Endothelial cell of umbilical vein (primary cell): ENCODE results near the gene PLRG1. TPM values are rescaled to one million over a fixed set of nuclear protein-coding genes. Genes with fewer than 3 reads are reported as not detected.

Experiments
- BruUV-seq: library from RNA; stranded (reverse); fragments of 400-500 nt; replicated peaks from 2 replicates; lab custom pipeline; 2021; lab: Mats Ljungman, UMichigan
- CTCF ChIA-PET: fragments of 300-600, 350-600 bp; sonication (Branson Sonifier 250); formaldehyde crosslinking; loops from one replicate; lab custom pipeline; 2021; ENCODE audit warnings: antibody characterized with exemption, inconsistent platforms; lab: Charles Lee
- POLR2A ChIA-PET: fragments of 300-600, 350-600 bp; sonication (Branson Sonifier 250); formaldehyde crosslinking; loops from one replicate; lab custom pipeline; 2021; ENCODE audit warnings: antibody characterized with exemption, inconsistent platforms; lab: Charles Lee
- DNase-seq: peaks from one replicate; pipeline ENCODE4 v3.0.0-alpha.2; 2011; ENCODE audit warnings: low read depth, low spot score
- FAIRE-seq: peaks from 2 replicates; lab custom pipeline; 2011; peaks lifted over from hg19 to GRCh38; lab: Jason Lieb, UNC
- H2AFZ ChIP-seq: 2 replicates; pipeline ENCODE4 v1.6.0; 2012; ENCODE audit warnings: low read depth, low read length, control low read depth, inconsistent platforms
- H3K27ac ChIP-seq: 2 replicates; pipeline ENCODE4 v1.5.1; 2011; ENCODE audit warnings: low read depth, mild to moderate bottlenecking, control low read depth, low read length, moderate library complexity; ENCODE audit not compliant: insufficient read depth
- H3K27me3 ChIP-seq, 2 experiments: 2 replicates each; pipeline versions ENCODE4 v1.6.0 to v1.6.1; 2011; ENCODE audit warnings: low read length in 2 of 2, mixed read lengths in 1 of 2; ENCODE audit not compliant: control insufficient read depth in 2 of 2, insufficient read depth in 2 of 2
- H3K36me3 ChIP-seq, 2 experiments: 2 replicates in 1 of 2; 3 replicates in 1 of 2; pipeline ENCODE4 v1.5.1; 2011; ENCODE audit warnings: low read length in 2 of 2, mild to moderate bottlenecking in 1 of 2, moderate library complexity in 1 of 2; ENCODE audit not compliant: control insufficient read depth in 2 of 2, insufficient read depth in 2 of 2; ENCODE audit errors: extremely low read depth in 1 of 2
- H3K4me1 ChIP-seq: 3 replicates; pipeline ENCODE4 v1.5.1; 2011; ENCODE audit warnings: mild to moderate bottlenecking, low read length; ENCODE audit not compliant: control insufficient read depth, insufficient read depth; ENCODE audit errors: extremely low read depth
- H3K4me2 ChIP-seq: 2 replicates; pipeline ENCODE4 v1.6.1; 2011; ENCODE audit warnings: low read length, control low read depth, mixed read lengths; ENCODE audit not compliant: insufficient read depth
- H3K4me3 ChIP-seq, 3 experiments: fragments of 200-600 bp in 1 of 3; sonication (generic), shearing (Covaris generic) in 1 of 3; replicated peaks in 1 of 3; 2 replicates each; pipeline ENCODE4 v1.5.1; 2011 to 2016; ENCODE audit warnings: control low read depth in 3 of 3, low read length in 3 of 3, mild to moderate bottlenecking in 2 of 3, inconsistent platforms in 1 of 3, low read depth in 1 of 3, moderate library complexity in 1 of 3; ENCODE audit not compliant: insufficient read depth in 1 of 3
- H3K79me2 ChIP-seq: 2 replicates; pipeline ENCODE4 v1.6.0; 2012; ENCODE audit warnings: low read length, inconsistent platforms; ENCODE audit not compliant: control insufficient read depth, insufficient read depth
- H3K9ac ChIP-seq: replicated peaks from 2 replicates; pipeline ENCODE3; 2011; ENCODE audit warnings: low read length, control low read depth; ENCODE audit not compliant: insufficient read depth; ENCODE audit errors: extremely low read depth
- H3K9me1 ChIP-seq: replicated peaks from 3 replicates; pipeline ENCODE4 v1.6.0; 2011; ENCODE audit warnings: mild to moderate bottlenecking, low read length; ENCODE audit not compliant: control insufficient read depth, insufficient read depth; ENCODE audit errors: extremely low read depth
- H3K9me3 ChIP-seq: replicated peaks from 2 replicates; pipeline ENCODE4 v1.5.1; 2012; ENCODE audit warnings: low read length, inconsistent platforms; ENCODE audit not compliant: control insufficient read depth, insufficient read depth
- H4K20me1 ChIP-seq: replicated peaks from 2 replicates; pipeline ENCODE3; 2011; ENCODE audit warnings: mild to moderate bottlenecking, low read length; ENCODE audit not compliant: control insufficient read depth, insufficient read depth; ENCODE audit errors: extremely low read depth
- EZH2 ChIP-seq: IDR thresholded peaks from 2 replicates; pipeline ENCODE4 v1.6.1; 2012; ENCODE audit warnings: borderline replicate concordance, low read depth, mild to moderate bottlenecking, moderate library complexity, low read length, inconsistent platforms; ENCODE audit not compliant: severe bottlenecking
- FOS ChIP-seq: IDR thresholded peaks from 2 replicates; pipeline ENCODE4 v1.6.1; 2011; ENCODE audit warnings: mild to moderate bottlenecking, low read length, moderate library complexity, borderline replicate concordance; ENCODE audit not compliant: insufficient read depth
- GATA2 ChIP-seq: IDR thresholded peaks from 2 replicates; pipeline ENCODE4 v1.7.0; 2011; ENCODE audit warnings: low read depth, mild to moderate bottlenecking, moderate library complexity, mixed read lengths, low read length; ENCODE audit not compliant: insufficient read length, insufficient read depth
- JUN ChIP-seq: IDR thresholded peaks from 2 replicates; pipeline ENCODE4 v1.6.1; 2011; ENCODE audit warnings: borderline replicate concordance, low read depth; ENCODE audit not compliant: insufficient read length, insufficient read depth
- MYC ChIP-seq: IDR thresholded peaks from one replicate; pipeline ENCODE4 v1.6.1; 2011; ENCODE audit warnings: mild to moderate bottlenecking, low read depth, low read length
- POLR2A ChIP-seq: IDR thresholded peaks from 2 replicates; pipeline ENCODE4 v1.6.1; 2012; ENCODE audit warnings: low read depth, mild to moderate bottlenecking, control low read depth, low read length
- POLR2AphosphoS5 ChIP-seq: IDR thresholded peaks from 2 replicates; pipeline ENCODE4 v1.6.1; 2012; ENCODE audit warnings: low read depth, mild to moderate bottlenecking, control low read depth, low read length, moderate library complexity; ENCODE audit not compliant: insufficient read depth
- dilution Hi-C: fragments of 300-500 bp; cut with MboI; formaldehyde crosslinking; loops from one replicate; pipeline ENCODE4 v1.15.0; 2019; ENCODE audit warnings: low sequenced_read_pairs; ENCODE audit not compliant: extremely low pct_ligation_motif_present
- intact Hi-C: fragments of 100-400 bp; cut with micrococcal nuclease; formaldehyde crosslinking; loops from one replicate; pipeline ENCODE4 v1.10.0; 2022
- polyA plus RNA-seq, 4 experiments: library from polyadenylated mRNA; depleted of rRNA in 3 of 4; stranded (reverse) in 3 of 4; unstranded in 1 of 4; fragments of >200 nt; gene quantifications; 2 replicates each; pipeline versions ENCODE4 v1.2.1 to v1.2.3, GENCODE V29; 2011 to 2012; ENCODE audit warnings: missing spikeins in 1 of 4
- total RNA-seq: library from RNA; stranded (reverse); gene quantifications from 2 replicates; pipeline ENCODE4 v1.2.3, GENCODE V29; 2021
- TF ChIP-seq, protein P1 (sequence below): IDR thresholded peaks from 2 replicates; pipeline ENCODE4 v1.6.1; 2011; ENCODE audit not compliant: insufficient read depth, insufficient read length
- TF ChIP-seq, protein P2 (sequence below), 2 donors: IDR thresholded peaks; 1 replicate in 1 of 2; 2 replicates in 1 of 2; pipeline ENCODE4 v1.5.1; 2011; ENCODE audit warnings: low read length in 2 of 2, mild to moderate bottlenecking in 2 of 2, moderate library complexity in 2 of 2, control low read depth in 1 of 2, inconsistent platforms in 1 of 2, low read depth in 1 of 2; ENCODE audit not compliant: insufficient read depth in 1 of 2; ENCODE audit errors: extremely low read depth in 1 of 2

Gene PLRG1
- total and polyA plus RNA-seq, 2 donors (not counting 3 experiments of a cell fraction or from before 2014, with no cell fraction given) = 50.9 to 91.9 TPM

DNA sequence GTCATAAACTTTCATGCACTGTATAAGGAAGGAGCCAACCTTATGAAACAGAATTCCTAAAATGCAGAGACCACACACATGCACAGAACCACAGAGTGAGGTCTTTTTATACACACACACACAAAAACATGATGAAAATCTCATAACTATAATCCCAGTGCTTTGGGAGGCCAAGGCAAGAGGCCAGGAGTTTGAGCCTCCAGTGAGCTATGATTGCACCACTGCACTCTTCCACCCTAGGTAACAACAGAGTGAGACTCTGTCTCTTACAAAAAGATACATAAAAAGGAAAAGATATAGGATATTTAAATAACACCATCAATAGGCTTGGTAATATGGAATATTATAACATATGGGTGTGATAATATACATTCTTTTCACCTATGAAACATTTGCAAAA is 29.7 kb upstream of the PLRG1 start:
- BruUV-seq = no TSS peak
- no peak overlapping the region for H2AFZ ChIP-seq
- intact Hi-C loops (no loop called here), dilution Hi-C loops (no loop called here)
- H3K36me3 ChIP-seq = no peaks in the 10 kb centered on the region
- no peaks in the 10 kb centered on the region for H3K79me2 ChIP-seq
- no peaks in the 10 kb centered on the region for H3K9me1 ChIP-seq
- H3K4me3 ChIP-seq = no peak overlapping the region
- no peak overlapping the region for H3K27ac ChIP-seq
- H3K9me3 ChIP-seq = no peaks in the 10 kb centered on the region
- no peaks in the 10 kb centered on the region for H4K20me1 ChIP-seq
- POLR2A ChIA-PET = no interaction called here
- DNase-seq (no peak), FAIRE-seq (no peak)
- peaks cover 0 to 2% of the 10 kb centered on the region in 2 experiments for H3K27me3 ChIP-seq
- no peaks in the 10 kb centered on the region for H3K4me1 ChIP-seq
- H3K9ac ChIP-seq = no peak overlapping the region
- CTCF ChIA-PET = interaction anchor here (1.9 kb wide), 1 partner anchor 39 kb away, joined by 7 read pairs; no protein-coding TSS in a partner anchor
- H3K4me2 ChIP-seq = no peak overlapping the region
- TF ChIP-seq GATA2 = no peak
- no peak for TF ChIP-seq EZH2
- TF ChIP-seq, protein P1, sequence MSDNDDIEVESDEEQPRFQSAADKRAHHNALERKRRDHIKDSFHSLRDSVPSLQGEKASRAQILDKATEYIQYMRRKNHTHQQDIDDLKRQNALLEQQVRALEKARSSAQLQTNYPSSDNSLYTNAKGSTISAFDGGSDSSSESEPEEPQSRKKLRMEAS = no peak
- TF ChIP-seq JUN = no peak
- TF ChIP-seq MYC = no peak
- TF ChIP-seq, protein P2, sequence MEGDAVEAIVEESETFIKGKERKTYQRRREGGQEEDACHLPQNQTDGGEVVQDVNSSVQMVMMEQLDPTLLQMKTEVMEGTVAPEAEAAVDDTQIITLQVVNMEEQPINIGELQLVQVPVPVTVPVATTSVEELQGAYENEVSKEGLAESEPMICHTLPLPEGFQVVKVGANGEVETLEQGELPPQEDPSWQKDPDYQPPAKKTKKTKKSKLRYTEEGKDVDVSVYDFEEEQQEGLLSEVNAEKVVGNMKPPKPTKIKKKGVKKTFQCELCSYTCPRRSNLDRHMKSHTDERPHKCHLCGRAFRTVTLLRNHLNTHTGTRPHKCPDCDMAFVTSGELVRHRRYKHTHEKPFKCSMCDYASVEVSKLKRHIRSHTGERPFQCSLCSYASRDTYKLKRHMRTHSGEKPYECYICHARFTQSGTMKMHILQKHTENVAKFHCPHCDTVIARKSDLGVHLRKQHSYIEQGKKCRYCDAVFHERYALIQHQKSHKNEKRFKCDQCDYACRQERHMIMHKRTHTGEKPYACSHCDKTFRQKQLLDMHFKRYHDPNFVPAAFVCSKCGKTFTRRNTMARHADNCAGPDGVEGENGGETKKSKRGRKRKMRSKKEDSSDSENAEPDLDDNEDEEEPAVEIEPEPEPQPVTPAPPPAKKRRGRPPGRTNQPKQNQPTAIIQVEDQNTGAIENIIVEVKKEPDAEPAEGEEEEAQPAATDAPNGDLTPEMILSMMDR (IDR thresholded peaks at IDR 0.05; ENCODE audit: extremely low read depth in 1 of 2, insufficient read depth in 1 of 2, low read depth in 1 of 2, low read length in 2 of 2) = no peak
- no peak for TF ChIP-seq FOS
- no peak for TF ChIP-seq POLR2A
- TF ChIP-seq POLR2AphosphoS5 = no peak
